Measurements from ENCODE around the gene VPREB3.
A peak's percentile ranks its signal among the peaks of the same experiment; 100 is the strongest.

Gene VPREB3

GRCh38 chr22:23754220-23754919 is at the start of gene VPREB3:
Gene VPREB3 (minus strand): TSS chr22:23754425. CDS start chr22:23754363, 62 bp downstream.
- DNase-seq, result no peak

- DNase-seq, result no peak
Observed at GRCh38 chr22:23803001-23803819, 49.0 kb upstream of the VPREB3 start.

- no peak for DNase-seq
Observed at GRCh38 chr22:23801886-23802377, 47.7 kb upstream of the VPREB3 start.

- no peak for DNase-seq
Observed at GRCh38 chr22:23801238-23801821, 47.1 kb upstream of the VPREB3 start.

GRCh38 chr22:23800297-23801237 is 46.3 kb upstream of the VPREB3 start:
- no peak for DNase-seq

- DNase-seq, result no peak
Observed at GRCh38 chr22:23796461-23796860, 42.2 kb upstream of the VPREB3 start.

- no peak for DNase-seq
Observed at GRCh38 chr22:23793326-23793725, 39.1 kb upstream of the VPREB3 start.

GRCh38 chr22:23791738-23792645 is 37.8 kb upstream of the VPREB3 start:
- no peak for DNase-seq

- DNase-seq, result no peak
Observed at GRCh38 chr22:23790819-23791737, 36.9 kb upstream of the VPREB3 start.

- DNase-seq, result no peak
Observed at GRCh38 chr22:23789638-23790037, 35.4 kb upstream of the VPREB3 start.

GRCh38 chr22:23789121-23789520 is 34.9 kb upstream of the VPREB3 start:
- no peak for DNase-seq

GRCh38 chr22:23787910-23788309 is 33.7 kb upstream of the VPREB3 start:
- DNase-seq, result no peak

- DNase-seq, result no peak
Observed at GRCh38 chr22:23787600-23787896, 33.3 kb upstream of the VPREB3 start.

GRCh38 chr22:23786752-23787599 is 32.8 kb upstream of the VPREB3 start, which contains the start of gene SMARCB1:
Gene SMARCB1 (plus strand): TSS chr22:23786966. CDS start chr22:23787170, 204 bp downstream.
- peak; percentile 79 to 93 for DNase-seq

GRCh38 chr22:23786261-23786710 is 32.1 kb upstream of the VPREB3 start:
- no peak for DNase-seq

- DNase-seq, result no peak
Observed at GRCh38 chr22:23784215-23784732, 30.0 kb upstream of the VPREB3 start.

- no peak for DNase-seq
Observed at GRCh38 chr22:23783265-23784150, 29.3 kb upstream of the VPREB3 start.

GRCh38 chr22:23782703-23783102 is 28.5 kb upstream of the VPREB3 start:
- DNase-seq, result no peak
